Loucy (cell line): ENCODE measurements around the gene CD180.

Experiments
- H2AFZ ChIP-seq: fragments of 200-600 bp; sonication (generic); 2 replicates; pipeline ENCODE4 v1.6.0; 2016; ENCODE audit warnings: antibody characterized with exemption, mild to moderate bottlenecking, low read length, moderate library complexity
- H3F3A ChIP-seq: fragments of 200-600 bp; 2 replicates; pipeline ENCODE4 v1.6.0; 2016; ENCODE audit warnings: antibody characterized with exemption, low read depth, mild to moderate bottlenecking
- H3K27me3 ChIP-seq: fragments of 200-600 bp; sonication (generic); 2 replicates; pipeline ENCODE4 v1.6.1; 2014; ENCODE audit warnings: low read length, mild to moderate bottlenecking; ENCODE audit not compliant: insufficient read depth, poor library complexity, severe bottlenecking
- H3K36me3 ChIP-seq: fragments of 200-600 bp; sonication (generic); 2 replicates; pipeline ENCODE4 v1.6.1; 2016; ENCODE audit warnings: low read length; ENCODE audit not compliant: insufficient read depth
- H3K4me1 ChIP-seq: fragments of 200-600 bp; sonication (generic); 2 replicates; pipeline ENCODE4 v1.5.1; 2014; ENCODE audit warnings: low read length, mild to moderate bottlenecking; ENCODE audit not compliant: insufficient read depth, poor library complexity, severe bottlenecking
- H3K4me2 ChIP-seq: fragments of 200-600 bp; sonication (generic); 2 replicates; pipeline ENCODE4 v1.6.0; 2014; ENCODE audit warnings: antibody characterized with exemption, low read length, low read depth, mild to moderate bottlenecking; ENCODE audit not compliant: poor library complexity, severe bottlenecking
- H3K4me3 ChIP-seq: fragments of 200-600 bp; sonication (generic); 2 replicates; pipeline ENCODE4 v1.5.1; 2014; ENCODE audit warnings: low read length, mild to moderate bottlenecking, mixed read lengths; ENCODE audit not compliant: poor library complexity, severe bottlenecking
- H3K79me2 ChIP-seq: fragments of 200-600 bp; sonication (generic); 2 replicates; pipeline ENCODE4 v1.6.1; 2014; ENCODE audit warnings: low read length; ENCODE audit not compliant: insufficient read depth
- H3K9ac ChIP-seq: fragments of 200-600 bp; sonication (generic); 2 replicates; pipeline ENCODE4 v1.6.0; 2014; ENCODE audit warnings: mild to moderate bottlenecking, low read depth, low read length, moderate library complexity; ENCODE audit not compliant: poor library complexity, severe bottlenecking
- H3K9me2 ChIP-seq: fragments of 200-600 bp; sonication (generic); replicated peaks from 2 replicates; pipeline ENCODE4 v1.6.1; 2016; ENCODE audit warnings: low read depth, low read length, mixed read lengths
- H3K9me3 ChIP-seq: fragments of 200-600 bp; sonication (generic); 2 replicates; pipeline ENCODE4 v1.6.1; 2014; ENCODE audit warnings: mild to moderate bottlenecking, antibody characterized with exemption, low read length, low read depth; ENCODE audit not compliant: insufficient read depth
- H4K20me1 ChIP-seq: fragments of 200-600 bp; sonication (generic); 2 replicates; pipeline ENCODE4 v1.6.0; 2014; ENCODE audit warnings: antibody characterized with exemption, low read length, mild to moderate bottlenecking; ENCODE audit not compliant: insufficient read depth, poor library complexity, severe bottlenecking
- CTCF ChIP-seq: fragments of 200-600 bp; sonication (generic); conservative IDR thresholded peaks from 2 replicates; pipeline ENCODE4 v1.5.1; 2014; ENCODE audit warnings: mild to moderate bottlenecking, antibody characterized with exemption, low read length
- EZH2phosphoT487 ChIP-seq: fragments of 200-600 bp; IDR thresholded peaks from 2 replicates; pipeline ENCODE4 v1.6.1; 2018; ENCODE audit warnings: antibody characterized with exemption, mild to moderate bottlenecking, moderate library complexity, borderline replicate concordance

Gene CD180

GRCh38 chr5:67163231-67163756 lies 33.3 kb downstream of the CD180 start:
- H3K4me1 ChIP-seq: peaks cover 13% of the 10 kb centered on the region
- H3K9me2 ChIP-seq: no peaks in the 10 kb centered on the region
- H3K79me2 ChIP-seq: peaks cover 10% of the 10 kb centered on the region; the same call in 1 of the 2 replicates
- H3K4me2 ChIP-seq: no peak overlapping the region
- no peak overlapping the region for H2AFZ ChIP-seq
- peaks cover 32% of the 10 kb centered on the region; the same call in 1 of the 2 replicates for H3K36me3 ChIP-seq
- TF ChIP-seq EZH2phosphoT487: no peak
- no peaks in the 10 kb centered on the region for H4K20me1 ChIP-seq
- H3K9ac ChIP-seq: no peak overlapping the region
- H3K4me3 ChIP-seq: no peak overlapping the region
- H3F3A ChIP-seq: no peaks in the 10 kb centered on the region
- no peaks in the 10 kb centered on the region for H3K27me3 ChIP-seq
- H3K9me3 ChIP-seq: no peaks in the 10 kb centered on the region

- Histone ChIP-seq H3K4me3 (no peak overlapping the region), H3K4me2 (no peak overlapping the region), H2AFZ (no peak overlapping the region), H3K36me3 (peaks cover 32% of the 10 kb centered on the region; the same call in 1 of the 2 replicates), H3K79me2 (peaks cover 10% of the 10 kb centered on the region; the same call in 1 of the 2 replicates), H3F3A (no peaks in the 10 kb centered on the region), H3K9ac (no peak overlapping the region), H3K4me1 (peaks cover 13% of the 10 kb centered on the region), H4K20me1 (no peaks in the 10 kb centered on the region), H3K9me3 (no peaks in the 10 kb centered on the region), H3K9me2 (no peaks in the 10 kb centered on the region), H3K27me3 (no peaks in the 10 kb centered on the region)
- no peak for TF ChIP-seq CTCF
- no peak for TF ChIP-seq EZH2phosphoT487
Measured at GRCh38 chr5:67161767-67162166, 34.8 kb downstream of the CD180 start.

GRCh38 chr5:67160985-67161384 lies 35.6 kb downstream of the CD180 start:
- H3K36me3 ChIP-seq: peaks cover 37% of the 10 kb centered on the region; the same call in 1 of the 2 replicates
- no peak overlapping the region for H3K9ac ChIP-seq
- TF ChIP-seq CTCF (no peak), EZH2phosphoT487 (no peak)
- no peaks in the 10 kb centered on the region for H3F3A ChIP-seq
- no peak overlapping the region for H2AFZ ChIP-seq
- H3K79me2 ChIP-seq: peaks cover 10% of the 10 kb centered on the region; the same call in 1 of the 2 replicates
- no peak overlapping the region for H3K4me2 ChIP-seq
- no peaks in the 10 kb centered on the region for H3K27me3 ChIP-seq
- no peak overlapping the region for H3K4me3 ChIP-seq
- no peaks in the 10 kb centered on the region for H3K9me3 ChIP-seq
- no peaks in the 10 kb centered on the region for H4K20me1 ChIP-seq
- H3K4me1 ChIP-seq: peaks cover 13% of the 10 kb centered on the region
- no peaks in the 10 kb centered on the region for H3K9me2 ChIP-seq

- peaks cover 7% of the 10 kb centered on the region; the same call in 1 of the 2 replicates for H3K79me2 ChIP-seq
- no peak overlapping the region for H3K4me2 ChIP-seq
- no peaks in the 10 kb centered on the region for H3K9me2 ChIP-seq
- H3F3A ChIP-seq: no peaks in the 10 kb centered on the region
- no peak overlapping the region for H2AFZ ChIP-seq
- H3K4me1 ChIP-seq: peaks cover 13% of the 10 kb centered on the region
- no peaks in the 10 kb centered on the region for H3K27me3 ChIP-seq
- no peak overlapping the region for H3K4me3 ChIP-seq
- H4K20me1 ChIP-seq: no peaks in the 10 kb centered on the region
- no peaks in the 10 kb centered on the region for H3K9me3 ChIP-seq
- no peak overlapping the region for H3K9ac ChIP-seq
- peaks cover 40% of the 10 kb centered on the region; the same call in 1 of the 2 replicates for H3K36me3 ChIP-seq
- TF ChIP-seq CTCF (no peak), EZH2phosphoT487 (no peak)
Measured at GRCh38 chr5:67160272-67160671, 36.3 kb downstream of the CD180 start.
